ENCODE data around the gene TRIP12. TPM values are rescaled to one million over a fixed set of nuclear protein-coding genes. Genes with fewer than 3 reads are reported as not detected.

Gene TRIP12
- total RNA-seq, 6 experiments from 2014 or later = 249 to 296 (median 265) TPM

DNA sequence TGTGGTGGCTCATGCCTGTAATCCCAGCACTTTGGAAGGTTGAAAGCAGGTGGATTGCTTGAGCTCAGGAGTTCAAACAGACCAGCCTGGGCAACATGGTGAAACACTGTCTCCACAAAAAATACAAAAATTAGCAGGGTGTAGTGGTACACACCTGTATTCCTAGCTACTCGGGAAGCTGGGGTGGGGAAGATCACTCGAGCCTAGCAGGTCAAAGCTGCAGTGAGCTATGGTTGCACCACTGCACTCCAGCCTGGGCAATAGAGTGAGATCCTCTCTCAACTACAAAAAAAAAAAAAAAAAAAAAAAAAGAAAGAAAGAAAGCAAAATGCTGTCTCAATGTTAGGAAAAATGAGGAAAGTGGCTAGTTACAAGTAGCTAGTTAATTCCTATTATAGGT is 56.8 kb downstream of the TRIP12 start:
- Mint-ChIP-seq H3K4me1 (ENCODE audit: low read depth) (peaks cover 34% of the 10 kb centered on the region), H3K27me3 (ENCODE audit: insufficient read depth) (no peaks in the 10 kb centered on the region), H3K4me3 (no peak overlapping the region), H3K27ac (no peak overlapping the region), H3K36me3 (ENCODE audit: low read depth) (peaks cover 20% of the 10 kb centered on the region), H3K9me3 (no peaks in the 10 kb centered on the region)
- DNase-seq = no peak
- TF ChIP-seq, protein P1, sequence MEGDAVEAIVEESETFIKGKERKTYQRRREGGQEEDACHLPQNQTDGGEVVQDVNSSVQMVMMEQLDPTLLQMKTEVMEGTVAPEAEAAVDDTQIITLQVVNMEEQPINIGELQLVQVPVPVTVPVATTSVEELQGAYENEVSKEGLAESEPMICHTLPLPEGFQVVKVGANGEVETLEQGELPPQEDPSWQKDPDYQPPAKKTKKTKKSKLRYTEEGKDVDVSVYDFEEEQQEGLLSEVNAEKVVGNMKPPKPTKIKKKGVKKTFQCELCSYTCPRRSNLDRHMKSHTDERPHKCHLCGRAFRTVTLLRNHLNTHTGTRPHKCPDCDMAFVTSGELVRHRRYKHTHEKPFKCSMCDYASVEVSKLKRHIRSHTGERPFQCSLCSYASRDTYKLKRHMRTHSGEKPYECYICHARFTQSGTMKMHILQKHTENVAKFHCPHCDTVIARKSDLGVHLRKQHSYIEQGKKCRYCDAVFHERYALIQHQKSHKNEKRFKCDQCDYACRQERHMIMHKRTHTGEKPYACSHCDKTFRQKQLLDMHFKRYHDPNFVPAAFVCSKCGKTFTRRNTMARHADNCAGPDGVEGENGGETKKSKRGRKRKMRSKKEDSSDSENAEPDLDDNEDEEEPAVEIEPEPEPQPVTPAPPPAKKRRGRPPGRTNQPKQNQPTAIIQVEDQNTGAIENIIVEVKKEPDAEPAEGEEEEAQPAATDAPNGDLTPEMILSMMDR (IDR thresholded peaks at IDR 0.05) = no peak

DNA sequence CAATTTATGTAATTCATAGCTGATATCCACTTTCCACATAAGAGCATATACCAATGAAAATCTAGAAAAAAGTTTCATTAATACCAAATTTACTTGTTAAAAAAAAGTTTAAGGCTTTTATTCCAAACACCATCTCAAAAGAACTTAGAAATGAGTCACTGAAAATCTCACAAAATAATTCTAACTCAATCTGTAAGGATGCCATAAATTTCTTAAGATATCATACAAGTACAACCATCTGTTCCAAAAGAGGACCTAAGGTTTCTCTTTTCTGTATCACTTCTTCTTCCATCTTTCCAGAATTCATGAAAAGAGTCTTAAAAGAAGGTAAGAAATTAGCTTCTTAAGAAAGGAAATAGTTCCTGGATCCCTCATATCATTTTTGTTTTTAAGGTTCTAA is 60.4 kb downstream of the TRIP12 start:
- Mint-ChIP-seq H3K4me3 (no peak overlapping the region), H3K27ac (peak overlapping the region; percentile 43), H3K36me3 (ENCODE audit: low read depth) (peaks cover 26% of the 10 kb centered on the region), H3K9me3 (no peaks in the 10 kb centered on the region), H3K4me1 (ENCODE audit: low read depth) (peaks cover 43% of the 10 kb centered on the region), H3K27me3 (ENCODE audit: insufficient read depth) (no peaks in the 10 kb centered on the region)
- TF ChIP-seq, protein P1 (IDR thresholded peaks at IDR 0.05) = no peak
- DNase-seq = no peak

DNA sequence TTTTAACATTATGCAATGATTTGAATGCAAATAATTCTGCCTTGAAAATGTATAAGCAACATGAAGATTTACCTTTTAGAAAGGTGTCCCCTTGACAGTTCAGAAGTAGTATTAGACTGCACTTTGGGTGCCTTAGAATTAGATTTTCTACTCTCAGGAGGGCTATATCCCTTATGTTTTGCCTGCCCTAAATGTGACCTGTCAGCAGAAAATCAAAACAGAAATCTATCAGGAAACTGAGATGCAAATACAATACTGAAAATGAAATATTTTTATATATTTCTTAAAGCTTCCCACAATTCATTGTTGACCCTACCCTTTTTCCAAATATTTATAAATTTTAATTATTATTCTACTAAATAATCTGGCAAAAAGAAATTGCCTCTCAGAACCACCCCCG is 61.5 kb downstream of the TRIP12 start:
- peaks cover 26% of the 10 kb centered on the region for H3K36me3 Mint-ChIP-seq (ENCODE audit: low read depth)
- H3K27me3 Mint-ChIP-seq (ENCODE audit: insufficient read depth) = no peaks in the 10 kb centered on the region
- H3K9me3 Mint-ChIP-seq = no peaks in the 10 kb centered on the region
- DNase-seq = no peak
- TF ChIP-seq, protein P1 (IDR thresholded peaks at IDR 0.05) = no peak
- peaks cover 48% of the 10 kb centered on the region for H3K4me1 Mint-ChIP-seq (ENCODE audit: low read depth)
- H3K4me3 Mint-ChIP-seq = no peak overlapping the region
- H3K27ac Mint-ChIP-seq = no peak overlapping the region

DNA sequence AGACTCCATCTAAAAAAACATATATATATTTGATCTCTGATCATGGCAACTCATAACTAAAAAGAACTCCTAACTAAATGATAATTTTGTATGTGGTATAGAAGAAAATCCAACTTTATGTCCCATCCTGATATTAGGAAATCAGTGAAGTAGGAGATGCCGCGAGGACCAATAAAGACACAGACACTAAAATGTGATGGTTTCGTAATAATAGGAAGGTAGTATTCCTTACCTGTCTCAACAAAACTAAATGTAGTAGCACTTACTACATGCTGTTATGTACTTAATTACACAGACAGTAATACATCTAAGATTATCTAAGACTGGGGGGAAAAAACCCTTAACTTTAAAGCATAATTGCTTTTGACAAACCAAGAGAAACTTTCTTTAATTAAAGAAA is 63.5 kb downstream of the TRIP12 start:
- no peak for DNase-seq
- peaks cover 29% of the 10 kb centered on the region for H3K36me3 Mint-ChIP-seq (ENCODE audit: low read depth)
- TF ChIP-seq, protein P1 (IDR thresholded peaks at IDR 0.05) = no peak
- peaks cover 42% of the 10 kb centered on the region for H3K4me1 Mint-ChIP-seq (ENCODE audit: low read depth)
- no peaks in the 10 kb centered on the region for H3K27me3 Mint-ChIP-seq (ENCODE audit: insufficient read depth)
- no peak overlapping the region for H3K4me3 Mint-ChIP-seq
- H3K27ac Mint-ChIP-seq = no peak overlapping the region
- no peaks in the 10 kb centered on the region for H3K9me3 Mint-ChIP-seq

DNA sequence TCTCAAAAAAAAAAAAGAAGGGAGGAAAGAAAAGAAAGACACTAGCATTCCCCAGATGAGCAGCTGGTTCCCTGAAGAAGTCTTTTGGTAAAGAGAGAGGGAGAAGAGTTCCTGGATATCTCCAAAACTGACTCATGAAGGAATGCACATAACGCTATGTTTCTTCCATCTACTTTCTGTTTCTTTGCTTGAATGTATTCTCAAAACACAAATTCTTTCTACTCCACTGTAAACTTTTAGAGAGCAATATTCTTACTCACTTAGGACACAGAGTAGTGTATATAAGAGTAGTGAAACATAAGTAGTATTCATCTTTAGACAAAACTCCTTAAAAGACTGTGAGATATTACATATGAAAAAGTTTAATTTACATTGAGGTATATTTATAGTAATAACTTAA is 64.2 kb downstream of the TRIP12 start:
- Mint-ChIP-seq H3K27ac (peak overlapping the region; percentile 45; the same call in 1 of the 2 replicates), H3K9me3 (no peaks in the 10 kb centered on the region), H3K4me1 (ENCODE audit: low read depth) (peaks cover 46% of the 10 kb centered on the region), H3K27me3 (ENCODE audit: insufficient read depth) (no peaks in the 10 kb centered on the region), H3K4me3 (no peak overlapping the region), H3K36me3 (ENCODE audit: low read depth) (peaks cover 27% of the 10 kb centered on the region)
- TF ChIP-seq, protein P1 (IDR thresholded peaks at IDR 0.05) = no peak
- DNase-seq = peak; percentile 10

DNA sequence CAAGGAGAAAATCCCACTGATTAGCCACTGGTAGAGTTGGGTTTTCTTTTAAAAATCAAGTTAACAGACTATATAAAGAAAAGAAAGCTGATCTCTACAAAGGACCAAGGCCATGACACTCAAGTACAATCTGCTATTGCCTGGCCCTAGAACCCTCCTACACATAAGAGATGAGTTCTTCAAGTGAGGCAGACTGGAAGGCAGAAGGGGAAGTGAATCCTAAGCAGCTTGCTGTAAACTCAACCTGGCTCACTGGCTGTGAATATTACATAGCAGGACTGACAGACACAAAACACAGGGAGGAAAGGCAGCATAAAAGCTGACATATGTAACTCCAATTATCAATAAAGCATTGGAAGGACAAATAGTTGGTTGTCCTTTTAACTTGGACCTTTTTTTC is 65.4 kb downstream of the TRIP12 start:
- Mint-ChIP-seq H3K4me1 (ENCODE audit: low read depth) (peaks cover 49% of the 10 kb centered on the region), H3K27me3 (ENCODE audit: insufficient read depth) (no peaks in the 10 kb centered on the region), H3K9me3 (no peaks in the 10 kb centered on the region), H3K27ac (peak overlapping the region; percentile 24; the same call in 1 of the 2 replicates), H3K36me3 (ENCODE audit: low read depth) (peaks cover 31% of the 10 kb centered on the region), H3K4me3 (no peak overlapping the region)
- TF ChIP-seq, protein P1 (IDR thresholded peaks at IDR 0.05) = no peak
- DNase-seq = no peak
